Sigmoid colon (tissue), 4 donors: ENCODE measurements around the gene CCSAP.

ENCODE experiments used
- EP300 ChIP-seq, 4 donors: sonication (generic); formaldehyde crosslinking; IDR thresholded peaks; one replicate each; pipeline ENCODE4 v1.6.1; 2017; ENCODE audit warnings: antibody characterized with exemption in 4 of 4
- TF ChIP-seq, protein P1 (sequence below), 4 experiments: fragments of 450-650 bp in 3 of 4; fragments of 200-600 bp in 1 of 4; IDR thresholded peaks; one replicate each; pipeline ENCODE4 v1.5.1; 2016 to 2019; ENCODE audit warnings: antibody characterized with exemption in 4 of 4, mild to moderate bottlenecking in 3 of 4, moderate library complexity in 2 of 4

DNA sequence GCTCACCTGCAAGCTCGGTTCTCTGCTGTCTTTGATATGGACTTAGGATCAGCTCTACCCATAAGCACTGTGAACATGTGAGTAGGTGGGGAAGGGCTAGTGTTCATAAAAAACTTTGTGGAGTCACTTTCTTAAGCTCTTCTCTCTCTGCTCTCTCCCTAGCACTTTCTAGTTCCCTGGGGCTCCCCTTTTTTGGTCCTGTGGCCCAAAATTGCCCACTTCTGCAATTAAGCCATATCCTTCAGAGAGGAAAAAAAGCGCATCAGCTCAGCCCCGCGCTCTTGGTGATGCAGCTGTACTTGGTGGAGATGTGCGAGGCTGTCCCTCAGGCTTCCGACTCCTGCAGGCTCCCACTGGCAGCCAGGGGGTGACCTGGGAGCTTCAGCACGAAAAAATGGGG lies 23.4 kb downstream of the CCSAP start:
- TF ChIP-seq, protein P1, sequence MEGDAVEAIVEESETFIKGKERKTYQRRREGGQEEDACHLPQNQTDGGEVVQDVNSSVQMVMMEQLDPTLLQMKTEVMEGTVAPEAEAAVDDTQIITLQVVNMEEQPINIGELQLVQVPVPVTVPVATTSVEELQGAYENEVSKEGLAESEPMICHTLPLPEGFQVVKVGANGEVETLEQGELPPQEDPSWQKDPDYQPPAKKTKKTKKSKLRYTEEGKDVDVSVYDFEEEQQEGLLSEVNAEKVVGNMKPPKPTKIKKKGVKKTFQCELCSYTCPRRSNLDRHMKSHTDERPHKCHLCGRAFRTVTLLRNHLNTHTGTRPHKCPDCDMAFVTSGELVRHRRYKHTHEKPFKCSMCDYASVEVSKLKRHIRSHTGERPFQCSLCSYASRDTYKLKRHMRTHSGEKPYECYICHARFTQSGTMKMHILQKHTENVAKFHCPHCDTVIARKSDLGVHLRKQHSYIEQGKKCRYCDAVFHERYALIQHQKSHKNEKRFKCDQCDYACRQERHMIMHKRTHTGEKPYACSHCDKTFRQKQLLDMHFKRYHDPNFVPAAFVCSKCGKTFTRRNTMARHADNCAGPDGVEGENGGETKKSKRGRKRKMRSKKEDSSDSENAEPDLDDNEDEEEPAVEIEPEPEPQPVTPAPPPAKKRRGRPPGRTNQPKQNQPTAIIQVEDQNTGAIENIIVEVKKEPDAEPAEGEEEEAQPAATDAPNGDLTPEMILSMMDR (IDR thresholded peaks at IDR 0.05), result no peak
- no peak for TF ChIP-seq EP300 (IDR thresholded peaks at IDR 0.05)
